ENCODE results near the gene METAP2.
A peak's percentile ranks its signal among the peaks of the same experiment; 100 is the strongest.
"Not testable (repeated sequence)": the region's sequence is repeated elsewhere in the genome, so short reads cannot be mapped to it uniquely, and the experiment has no call there.

Gene METAP2

GRCh38 chr12:95474660-95474958, 657 bp downstream of the METAP2 start:
- H3K4me3 ChIP-seq, result peak overlapping the region; percentile 82 to 100 (median 94)
- peaks cover 20 to 36% (median 28%) of the 10 kb centered on the region in 10 experiments for H3K4me1 ChIP-seq
- peak overlapping the region; percentile 77 to 94 (median 87) for H3K4me2 ChIP-seq
- H3K27ac ChIP-seq, result peak overlapping the region; percentile 86 to 99 (median 95)
- no peaks in the 10 kb centered on the region for H3K9me3 ChIP-seq (replicated peaks in 1 of 11)
- no peak for TF ChIP-seq Cebpa-rat (IDR thresholded peaks at IDR 0.05)
- peak overlapping the region; percentile 95 to 100 (median 97) for H3K9ac ChIP-seq
- peaks cover 13 to 55% (median 37%) of the 10 kb centered on the region in 11 experiments; a peak in 20 of 22 replicates for H4K20me1 ChIP-seq
- H3K36me3 ChIP-seq, result peaks cover 37 to 42% (median 39%) of the 10 kb centered on the region in 11 experiments
- no peaks in the 10 kb centered on the region for H3K27me3 ChIP-seq

GRCh38 chr12:95480230-95480629, 6.3 kb downstream of the METAP2 start:
- H3K4me1 ChIP-seq, result peaks cover 18 to 42% (median 30%) of the 10 kb centered on the region in 10 experiments
- H4K20me1 ChIP-seq, result peaks cover 56 to 100% (median 91%) of the 10 kb centered on the region in 11 experiments; a peak in 21 of 22 replicates
- peaks cover 79 to 99% (median 90%) of the 10 kb centered on the region in 11 experiments for H3K36me3 ChIP-seq

DNA sequence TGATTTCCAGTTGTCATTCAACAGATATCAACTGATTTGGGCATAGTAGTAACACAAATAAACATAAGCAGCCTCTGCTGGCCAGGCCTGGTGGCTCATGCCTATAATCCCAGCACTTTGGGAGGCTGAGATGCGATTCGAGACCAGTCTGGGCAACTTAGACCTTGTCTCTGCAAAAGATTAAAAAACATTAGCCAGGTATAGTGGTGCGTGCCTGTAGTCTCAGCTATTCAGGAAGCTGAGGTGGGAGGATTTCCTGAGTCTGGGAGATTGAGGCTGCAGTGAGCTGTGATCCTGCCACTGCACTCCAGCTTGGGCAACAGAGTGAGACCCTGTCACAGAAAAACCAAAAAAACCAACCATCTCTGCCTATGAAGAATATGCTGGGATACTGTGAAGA, 7.1 kb downstream of the METAP2 start:
- Histone ChIP-seq H3K9me3 (replicated peaks in 1 of 11) (no peaks in the 10 kb centered on the region), H3K36me3 (peaks cover 83 to 100% (median 92%) of the 10 kb centered on the region in 11 experiments), H3K4me3 (no peak overlapping the region), H3K4me2 (0 out of 22 replicates have a peak overlapping the region, but pooled peaks of 3 of the 11 experiments have one; percentile 3 to 23 (median 13)), H3K9ac (no peak overlapping the region), H4K20me1 (peaks cover 54 to 100% (median 88%) of the 10 kb centered on the region in 11 experiments; a peak in 21 of 22 replicates), H3K4me1 (peaks cover 9 to 33% (median 21%) of the 10 kb centered on the region in 10 experiments), H3K27ac (no peak overlapping the region), H3K27me3 (no peaks in the 10 kb centered on the region)
- TF ChIP-seq Cebpa-rat (IDR thresholded peaks at IDR 0.05), result no peak

More at GRCh38 chr12:95480230-95480629, 6.3 kb downstream of the METAP2 start:
- Histone ChIP-seq H3K27ac (no peak overlapping the region; a peak in 1 of 22 replicates), H3K9me3 (replicated peaks in 1 of 11) (no peaks in the 10 kb centered on the region), H3K4me2 (peak overlapping the region in 5 of 11 experiments; percentile 1 to 27 (median 18); a peak in 6 of 22 replicates), H3K9ac (no peak overlapping the region), H3K4me3 (no peak overlapping the region), H3K27me3 (no peaks in the 10 kb centered on the region)
- no peak for TF ChIP-seq Cebpa-rat (IDR thresholded peaks at IDR 0.05)

- no peaks in the 10 kb centered on the region for H3K9me3 ChIP-seq (replicated peaks in 1 of 11)
- H3K27me3 ChIP-seq, result no peaks in the 10 kb centered on the region
- no peak overlapping the region for H3K4me2 ChIP-seq
- TF ChIP-seq Cebpa-rat (IDR thresholded peaks at IDR 0.05), result no peak
- no peak overlapping the region for H3K4me3 ChIP-seq
- H3K36me3 ChIP-seq, result peaks cover 83 to 100% (median 92%) of the 10 kb centered on the region in 11 experiments
- peaks cover 54 to 99% (median 83%) of the 10 kb centered on the region in 11 experiments; a peak in 21 of 22 replicates for H4K20me1 ChIP-seq
- H3K27ac ChIP-seq, result no peak overlapping the region
- no peak overlapping the region for H3K9ac ChIP-seq
- peaks cover 7 to 29% (median 19%) of the 10 kb centered on the region in 10 experiments; a peak in 19 of 20 replicates for H3K4me1 ChIP-seq
These were observed 7.9 kb downstream of the METAP2 start for GRCh38 chr12:95481888-95482287.

DNA sequence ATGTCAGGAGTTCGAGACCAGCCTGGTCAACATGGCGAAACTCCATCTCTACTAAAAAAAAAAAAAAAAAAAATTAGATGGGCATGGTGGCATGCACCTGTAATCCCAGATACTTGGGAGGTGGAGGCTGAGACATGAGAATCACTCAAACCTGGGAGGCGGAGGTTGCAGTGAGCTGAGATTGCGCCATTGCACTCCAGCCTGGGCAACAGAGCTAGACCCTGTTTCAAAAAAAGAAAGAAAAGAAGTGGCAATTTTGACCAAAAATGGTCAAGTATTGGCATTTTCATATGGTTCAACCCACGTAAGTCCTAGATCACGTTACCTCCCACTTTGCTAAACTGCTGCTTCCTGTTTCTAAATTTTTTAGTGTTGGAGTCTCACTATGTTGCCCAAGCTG, 8.6 kb downstream of the METAP2 start:
- Histone ChIP-seq H3K36me3 (peaks cover 83 to 100% (median 92%) of the 10 kb centered on the region in 11 experiments), H3K4me1 (peaks cover 7 to 29% (median 19%) of the 10 kb centered on the region in 10 experiments; a peak in 19 of 20 replicates), H4K20me1 (peaks cover 54 to 97% (median 78%) of the 10 kb centered on the region in 11 experiments; a peak in 21 of 22 replicates)
- H3K4me3 ChIP-seq; H3K27ac ChIP-seq; H3K27me3 ChIP-seq; H3K9me3 ChIP-seq (replicated peaks in 1 of 11); H3K9ac ChIP-seq; H3K4me2 ChIP-seq: not testable (repeated sequence)
- TF ChIP-seq Cebpa-rat (IDR thresholded peaks at IDR 0.05), result 0 out of 22 replicates have a peak, but pooled peaks of 1 of the 11 experiments have one; percentile 8

- Histone ChIP-seq H3K36me3 (peaks cover 78 to 100% (median 89%) of the 10 kb centered on the region in 11 experiments), H3K4me3 (no peak overlapping the region), H3K27ac (no peak overlapping the region), H3K4me2 (no peak overlapping the region), H3K4me1 (peaks cover 7 to 19% (median 16%) of the 10 kb centered on the region in 10 experiments; a peak in 19 of 20 replicates), H3K9me3 (replicated peaks in 1 of 11) (no peaks in the 10 kb centered on the region), H3K9ac (no peak overlapping the region), H4K20me1 (peaks cover 45 to 91% (median 70%) of the 10 kb centered on the region in 11 experiments; a peak in 21 of 22 replicates), H3K27me3 (no peaks in the 10 kb centered on the region)
- TF ChIP-seq Cebpa-rat (IDR thresholded peaks at IDR 0.05), result no peak
These were observed 10.6 kb downstream of the METAP2 start for GRCh38 chr12:95484524-95484923.

DNA sequence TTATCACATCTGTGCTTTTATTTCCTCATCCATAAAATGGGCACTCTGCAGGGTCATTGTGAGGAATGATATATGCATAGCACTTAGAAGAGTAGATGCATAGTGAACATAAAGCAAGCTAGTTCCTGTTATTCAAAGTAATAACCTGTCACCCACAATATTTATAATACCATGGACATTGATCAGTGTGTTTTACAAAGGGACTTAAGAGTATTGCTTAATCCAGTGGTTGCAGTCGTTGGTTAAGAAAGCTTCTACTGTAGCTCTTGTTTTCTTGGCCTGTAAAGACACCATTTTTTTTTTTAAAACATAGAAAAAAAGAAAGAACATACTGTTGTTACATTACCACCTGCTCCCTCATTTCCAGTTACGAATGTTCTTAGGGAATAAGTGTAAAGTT, 13.1 kb downstream of the METAP2 start:
- no peak overlapping the region for H3K27ac ChIP-seq
- H3K4me2 ChIP-seq, result no peak overlapping the region
- no peaks in the 10 kb centered on the region for H3K4me1 ChIP-seq
- H3K4me3 ChIP-seq, result no peak overlapping the region
- H3K36me3 ChIP-seq, result peaks cover 84 to 100% (median 95%) of the 10 kb centered on the region in 11 experiments
- peaks cover 20 to 91% (median 47%) of the 10 kb centered on the region in 11 experiments; a peak in 20 of 22 replicates for H4K20me1 ChIP-seq
- H3K27me3 ChIP-seq, result no peaks in the 10 kb centered on the region
- no peak for TF ChIP-seq Cebpa-rat (IDR thresholded peaks at IDR 0.05)
- H3K9ac ChIP-seq, result no peak overlapping the region
- H3K9me3 ChIP-seq (replicated peaks in 1 of 11), result no peaks in the 10 kb centered on the region

DNA sequence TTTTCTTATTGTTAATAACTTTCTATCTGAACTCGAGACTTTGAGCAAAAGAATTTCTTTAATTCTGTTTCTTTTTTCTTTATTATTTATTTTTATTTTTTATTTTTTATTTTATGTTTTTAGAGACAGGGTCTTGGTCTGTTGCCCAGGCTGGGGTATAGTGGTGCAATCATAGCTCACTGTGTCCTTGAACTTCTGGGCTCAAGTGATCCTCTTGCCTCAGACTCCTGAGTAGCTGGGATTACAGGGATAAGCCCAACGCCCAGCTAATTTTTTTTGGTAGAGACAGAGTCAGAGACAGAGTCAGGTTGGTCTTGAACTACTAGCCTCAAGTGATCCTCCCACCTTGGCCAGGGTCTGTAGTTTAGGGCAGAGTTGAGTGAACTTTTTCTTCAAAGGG, 18.5 kb downstream of the METAP2 start:
- Histone ChIP-seq H3K4me2 (no peak overlapping the region), H3K4me1 (peaks cover 0 to 8% (median 0%) of the 10 kb centered on the region in 10 experiments; a peak in 2 of 20 replicates), H3K9ac (no peak overlapping the region), H3K4me3 (no peak overlapping the region), H3K27me3 (no peaks in the 10 kb centered on the region), H4K20me1 (peaks cover 0 to 58% (median 17%) of the 10 kb centered on the region in 11 experiments; a peak in 11 of 22 replicates), H3K36me3 (peaks cover 93 to 100% (median 96%) of the 10 kb centered on the region in 11 experiments), H3K27ac (no peak overlapping the region), H3K9me3 (replicated peaks in 1 of 11) (peaks cover 0 to 11% (median 8%) of the 10 kb centered on the region in 11 experiments; a peak in 11 of 22 replicates)
- no peak for TF ChIP-seq Cebpa-rat (IDR thresholded peaks at IDR 0.05)

DNA sequence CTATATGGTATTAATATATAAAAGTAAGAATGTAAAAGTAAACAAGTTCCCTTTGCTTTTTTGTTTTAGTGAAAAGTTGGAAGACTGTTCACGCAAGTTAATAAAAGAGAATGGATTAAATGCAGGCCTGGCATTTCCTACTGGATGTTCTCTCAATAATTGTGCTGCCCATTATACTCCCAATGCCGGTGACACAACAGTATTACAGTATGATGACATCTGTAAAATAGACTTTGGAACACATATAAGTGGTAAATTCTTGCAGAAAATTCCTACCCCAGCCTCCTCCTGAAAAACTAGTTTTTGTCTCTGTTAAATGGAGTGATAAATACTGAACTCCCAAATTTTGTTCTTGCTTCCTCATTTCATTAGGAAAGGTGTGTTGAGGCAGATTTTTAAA, 20.9 kb downstream of the METAP2 start:
- peaks cover 95 to 100% (median 99%) of the 10 kb centered on the region in 11 experiments for H3K36me3 ChIP-seq

More for the DNA sequence above, 20.9 kb downstream of the METAP2 start:
- Histone ChIP-seq H3K4me1 (peaks cover 0 to 8% (median 0%) of the 10 kb centered on the region in 10 experiments; a peak in 2 of 20 replicates), H3K9me3 (replicated peaks in 1 of 11) (peaks cover 14 to 32% (median 28%) of the 10 kb centered on the region in 11 experiments), H3K27me3 (no peaks in the 10 kb centered on the region), H3K27ac (no peak overlapping the region), H3K9ac (no peak overlapping the region), H4K20me1 (peaks cover 0 to 48% (median 7%) of the 10 kb centered on the region in 11 experiments; a peak in 8 of 22 replicates), H3K4me3 (no peak overlapping the region), H3K4me2 (no peak overlapping the region)
- TF ChIP-seq Cebpa-rat (IDR thresholded peaks at IDR 0.05), result no peak

Measured in BLaER1 treated with 17β-estradiol and CSF1 and Interleukin-3, amounts not matched to agents 10 nM and 100 nM (cell line).